Choroid plexus epithelial cell (primary cell): ENCODE measurements around the gene RNU5D-1.

Experiments used
- DNase-seq: peaks from one replicate; pipeline ENCODE4 v3.0.0-alpha.2; 2010; ENCODE audit warnings: low read depth
- H3K4me3 ChIP-seq: 2 replicates; pipeline ENCODE4 v1.5.1; 2011; ENCODE audit warnings: low read depth, mild to moderate bottlenecking, control low read depth, low read length, moderate library complexity
- TF ChIP-seq, protein P1 (sequence below): conservative IDR thresholded peaks from 2 replicates; pipeline ENCODE4 v1.5.1; 2011; ENCODE audit warnings: low read depth, mild to moderate bottlenecking, control low read depth, inconsistent platforms, low read length, moderate library complexity

The RNU5D-1 gene

GRCh38 chr1:44719318-44719717 lies 11.7 kb downstream of the RNU5D-1 start:
- TF ChIP-seq, protein P1, sequence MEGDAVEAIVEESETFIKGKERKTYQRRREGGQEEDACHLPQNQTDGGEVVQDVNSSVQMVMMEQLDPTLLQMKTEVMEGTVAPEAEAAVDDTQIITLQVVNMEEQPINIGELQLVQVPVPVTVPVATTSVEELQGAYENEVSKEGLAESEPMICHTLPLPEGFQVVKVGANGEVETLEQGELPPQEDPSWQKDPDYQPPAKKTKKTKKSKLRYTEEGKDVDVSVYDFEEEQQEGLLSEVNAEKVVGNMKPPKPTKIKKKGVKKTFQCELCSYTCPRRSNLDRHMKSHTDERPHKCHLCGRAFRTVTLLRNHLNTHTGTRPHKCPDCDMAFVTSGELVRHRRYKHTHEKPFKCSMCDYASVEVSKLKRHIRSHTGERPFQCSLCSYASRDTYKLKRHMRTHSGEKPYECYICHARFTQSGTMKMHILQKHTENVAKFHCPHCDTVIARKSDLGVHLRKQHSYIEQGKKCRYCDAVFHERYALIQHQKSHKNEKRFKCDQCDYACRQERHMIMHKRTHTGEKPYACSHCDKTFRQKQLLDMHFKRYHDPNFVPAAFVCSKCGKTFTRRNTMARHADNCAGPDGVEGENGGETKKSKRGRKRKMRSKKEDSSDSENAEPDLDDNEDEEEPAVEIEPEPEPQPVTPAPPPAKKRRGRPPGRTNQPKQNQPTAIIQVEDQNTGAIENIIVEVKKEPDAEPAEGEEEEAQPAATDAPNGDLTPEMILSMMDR, result no peak
- H3K4me3 ChIP-seq, result no peak overlapping the region
- DNase-seq, result peak; percentile 13

DNA sequence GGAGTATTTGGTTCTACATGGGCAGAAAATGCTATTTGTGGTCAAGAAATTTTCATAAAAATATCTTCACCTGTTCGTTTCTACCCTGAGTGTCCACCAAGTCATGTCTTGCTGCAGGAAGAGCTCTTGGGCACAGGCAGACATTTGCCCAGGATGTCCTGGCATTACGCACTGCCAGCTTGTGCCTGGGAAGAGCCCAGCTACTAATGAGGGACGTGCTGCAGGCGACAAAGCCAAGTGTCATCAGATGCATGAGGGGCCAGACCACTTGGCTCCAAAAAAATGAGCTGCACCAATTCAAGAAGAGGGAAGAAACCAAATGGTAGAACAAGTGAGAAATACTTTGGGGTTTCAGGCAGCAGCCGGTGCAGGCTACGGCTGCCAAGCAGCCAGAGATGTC lies 12.9 kb downstream of the RNU5D-1 start:
- no peak overlapping the region for H3K4me3 ChIP-seq
- DNase-seq, result no peak
- TF ChIP-seq, protein P1, result no peak

- TF ChIP-seq, protein P1, result no peak
- no peak overlapping the region for H3K4me3 ChIP-seq
- DNase-seq, result no peak
These were observed 13.3 kb downstream of the RNU5D-1 start for GRCh38 chr1:44717653-44718052.

- DNase-seq, result no peak
- TF ChIP-seq, protein P1, result no peak
- no peak overlapping the region for H3K4me3 ChIP-seq
These were observed 13.8 kb downstream of the RNU5D-1 start for GRCh38 chr1:44717156-44717555.

DNA sequence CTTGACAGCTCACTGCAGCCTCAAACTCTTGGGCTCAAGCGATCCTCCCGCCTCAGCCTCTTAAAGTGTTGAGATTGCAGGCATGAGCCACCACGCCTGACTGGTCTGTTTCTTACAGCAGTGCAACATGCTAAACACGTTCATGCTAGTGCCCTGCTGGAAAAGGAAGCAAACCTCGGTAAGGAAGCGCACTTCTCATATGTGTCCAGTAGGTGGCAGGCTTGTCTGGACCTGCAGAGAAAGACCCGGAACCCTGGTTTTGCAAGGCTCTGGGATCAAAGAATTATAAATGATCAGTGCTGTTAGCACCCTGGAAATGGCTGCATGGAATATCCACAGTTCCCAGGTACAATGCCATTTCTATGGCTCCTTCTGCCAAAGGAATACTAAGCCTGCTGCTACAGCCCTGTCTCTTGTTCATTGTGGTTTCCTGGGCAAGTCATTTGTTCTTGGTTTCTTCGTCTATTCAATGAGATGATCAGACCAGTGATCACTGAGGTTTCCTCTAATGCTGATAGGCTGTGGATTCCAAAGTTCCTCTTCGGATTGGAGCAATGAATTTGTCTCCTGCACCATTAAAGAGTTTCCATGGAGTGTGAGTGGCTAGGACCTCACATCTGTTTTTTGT lies 15.9 kb downstream of the RNU5D-1 start:
- peak; percentile 89 for DNase-seq
- TF ChIP-seq, protein P1, result peak; percentile 93
- H3K4me3 ChIP-seq, result no peak overlapping the region

DNA sequence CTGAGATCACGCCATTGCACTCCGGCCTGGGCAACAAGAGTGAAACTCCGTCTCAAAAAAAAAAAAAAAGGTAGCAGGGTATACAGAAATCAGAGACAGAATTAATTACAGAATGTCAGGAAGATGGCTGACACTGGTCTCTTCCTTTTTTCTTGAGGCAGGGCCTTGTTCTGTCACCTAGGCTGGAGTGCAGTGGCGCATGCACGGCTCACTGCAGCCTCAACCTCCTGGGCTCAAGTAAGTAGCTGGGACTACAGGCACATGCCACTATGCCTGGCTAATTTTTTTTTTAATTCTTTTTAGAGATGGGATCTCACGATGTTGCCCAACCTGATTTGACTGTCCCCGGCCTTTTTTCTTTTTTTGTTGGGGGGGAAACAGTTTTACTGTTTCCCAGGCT lies 16.4 kb downstream of the RNU5D-1 start:
- DNase-seq, result no peak
- TF ChIP-seq, protein P1, result no peak
- H3K4me3 ChIP-seq, result no peak overlapping the region

DNA sequence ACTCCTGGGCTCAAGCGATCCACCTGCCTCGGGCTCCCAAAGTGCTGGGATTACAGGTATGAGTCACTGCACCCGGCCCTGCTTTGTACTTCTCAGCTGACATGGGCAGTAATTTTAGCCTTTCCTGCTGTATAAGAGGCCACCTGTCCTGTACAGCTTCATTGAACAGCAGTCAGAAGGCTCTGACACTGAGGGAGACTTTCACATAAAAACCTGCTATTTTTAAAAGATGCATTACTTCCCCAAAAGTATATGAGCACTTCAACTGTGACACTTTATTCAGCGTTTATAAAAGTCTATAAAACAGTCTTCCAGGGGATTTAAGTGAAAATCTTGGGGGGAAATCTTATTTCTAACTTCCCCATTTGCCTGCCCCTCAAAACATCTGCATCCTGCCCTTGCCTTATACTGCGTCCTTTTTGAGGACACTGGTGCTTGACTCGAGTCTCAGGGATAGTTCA lies 17.6 kb downstream of the RNU5D-1 start:
- no peak for DNase-seq
- TF ChIP-seq, protein P1, result no peak
- H3K4me3 ChIP-seq, result no peak overlapping the region
